GM19467 (cell line): ENCODE data around the gene RASSF7.
"Not testable (repeated sequence)": the region's sequence is repeated elsewhere in the genome, so short reads cannot be mapped to it uniquely, and the experiment has no call there.

Source experiments
- ATAC-seq: cut with Tn5 transposase; IDR thresholded peaks from one replicate; pipeline ENCODE4 v1.9.1; 2021; ENCODE audit warnings: mild to moderate bottlenecking, moderate library complexity; ENCODE audit not compliant: unreplicated experiment

RASSF7 gene

GRCh38 chr11:563812-564578, 3.2 kb downstream of the RASSF7 start:
- ATAC-seq: no peak

GRCh38 chr11:565921-566509, 5.2 kb downstream of the RASSF7 start:
- no peak for ATAC-seq

- no peak for ATAC-seq
Observed at GRCh38 chr11:567011-567628, 6.3 kb downstream of the RASSF7 start.

GRCh38 chr11:567629-568292, 7.0 kb downstream of the RASSF7 start:
- no peak for ATAC-seq

GRCh38 chr11:568306-569157, 7.8 kb downstream of the RASSF7 start:
- peak; percentile 76 for ATAC-seq

GRCh38 chr11:569158-569885, 8.6 kb downstream of the RASSF7 start:
- ATAC-seq: no peak

- ATAC-seq: no peak
Observed at GRCh38 chr11:571802-572185, 11.0 kb downstream of the RASSF7 start.

- no peak for ATAC-seq
Observed at GRCh38 chr11:573146-573759, 12.5 kb downstream of the RASSF7 start.

GRCh38 chr11:574031-574570, 13.3 kb downstream of the RASSF7 start:
- not testable (repeated sequence) for ATAC-seq

GRCh38 chr11:574632-575312, 14.0 kb downstream of the RASSF7 start:
- no peak for ATAC-seq

GRCh38 chr11:575313-575995, 14.7 kb downstream of the RASSF7 start:
- peak; percentile 29 for ATAC-seq

- peak; percentile 72 for ATAC-seq
Observed at GRCh38 chr11:575996-576768, 15.4 kb downstream of the RASSF7 start, which contains the start of gene PHRF1. Gene PHRF1 (plus strand): TSS chr11:576470. CDS start chr11:581513, 5,043 bp downstream.

- ATAC-seq: no peak
Observed at GRCh38 chr11:576811-577610, 16.2 kb downstream of the RASSF7 start.

GRCh38 chr11:577611-577894, 16.8 kb downstream of the RASSF7 start:
- ATAC-seq: no peak

- ATAC-seq: no peak
Observed at GRCh38 chr11:578276-579035, 17.7 kb downstream of the RASSF7 start.
